HepG2 (cell line): ENCODE data around the gene LTA. TPM values are rescaled to one million over a fixed set of nuclear protein-coding genes. Genes with fewer than 3 reads are reported as not detected.

ENCODE experiments used
- FOXC1 ChIP-seq: sonication (generic); formaldehyde crosslinking; IDR thresholded peaks from 2 replicates; pipeline ENCODE4 v1.8.0; 2022; ENCODE audit warnings: mild to moderate bottlenecking, missing genetic modification reagents, borderline replicate concordance
- LCORL ChIP-seq, 2 experiments: fragments of 450-650 bp in 1 of 2; sonication (generic) in 1 of 2; formaldehyde crosslinking in 1 of 2; IDR thresholded peaks; 2 replicates each; pipeline versions ENCODE4 v1.5.0 to v1.6.1; 2017 to 2020; ENCODE audit warnings: antibody characterized with exemption in 1 of 2, missing genetic modification reagents in 1 of 2
- MTA3 ChIP-seq: sonication (generic); formaldehyde crosslinking; IDR thresholded peaks from 2 replicates; pipeline ENCODE4 v1.4.0; 2020; ENCODE audit warnings: missing genetic modification reagents
- ONECUT2 ChIP-seq: sonication (generic); formaldehyde crosslinking; IDR thresholded peaks from 2 replicates; pipeline ENCODE4 v1.4.0; 2020; ENCODE audit warnings: missing genetic modification reagents
- POGZ ChIP-seq: sonication (generic); formaldehyde crosslinking; IDR thresholded peaks from 2 replicates; pipeline ENCODE4 v1.4.0; 2020; ENCODE audit warnings: mild to moderate bottlenecking, missing genetic modification reagents
- REPIN1 ChIP-seq: sonication (generic); formaldehyde crosslinking; IDR thresholded peaks from 2 replicates; pipeline ENCODE4 v1.8.0; 2022; ENCODE audit warnings: missing genetic modification reagents, low read depth, mild to moderate bottlenecking, borderline replicate concordance
- SMC3 ChIP-seq: IDR thresholded peaks from 2 replicates; pipeline ENCODE4 v1.6.1; 2011; ENCODE audit warnings: low read length, improper control_type of control experiment
- ZNF644 ChIP-seq: IDR thresholded peaks from 2 replicates; pipeline ENCODE4 v1.6.1; 2016; ENCODE audit warnings: low read depth
- ZNF709 ChIP-seq: sonication (generic); formaldehyde crosslinking; IDR thresholded peaks from 2 replicates; pipeline ENCODE4 v1.5.0; 2020; ENCODE audit warnings: mild to moderate bottlenecking, missing genetic modification reagents
- ZNF780A ChIP-seq: sonication (generic); formaldehyde crosslinking; IDR thresholded peaks from 2 replicates; pipeline ENCODE4 v1.8.0; 2022; ENCODE audit warnings: mild to moderate bottlenecking, missing genetic modification reagents, moderate library complexity
- ZNF788 ChIP-seq: sonication (generic); formaldehyde crosslinking; IDR thresholded peaks from 2 replicates; pipeline ENCODE4 v1.5.0; 2020; ENCODE audit warnings: mild to moderate bottlenecking, missing genetic modification reagents, borderline replicate concordance
- ZSCAN12 ChIP-seq: sonication (generic); formaldehyde crosslinking; IDR thresholded peaks from 2 replicates; pipeline ENCODE4 v1.9.0; 2021; ENCODE audit warnings: mild to moderate bottlenecking, missing genetic modification reagents
- polyA plus RNA-seq, 8 experiments: library from polyadenylated mRNA; depleted of rRNA in 3 of 8; stranded (reverse) in 7 of 8; unstranded in 1 of 8; fragments of >200 nt; fragmentation: Illumina TruSeq in 4 of 8; extraction: Trizol in 4 of 8; gene quantifications; 2 replicates each; pipeline versions ENCODE4 v1.2.1 to v1.2.3, GENCODE V29; 2011 to 2016; ENCODE audit warnings: low read depth in 4 of 8, missing spikeins in 1 of 8, mixed read lengths in 1 of 8; ENCODE audit not compliant: insufficient read depth in 1 of 8
- total RNA-seq, 5 experiments: library from RNA; depleted of rRNA; stranded (reverse); fragments of >200 nt; fragmentation: Illumina TruSeq; extraction: Trizol; gene quantifications; 2 replicates each; pipeline ENCODE4 v1.2.3, GENCODE V29; 2016; ENCODE audit warnings: low read depth in 1 of 5
- TF ChIP-seq, protein P1 (sequence below): IDR thresholded peaks from 2 replicates; pipeline ENCODE4 v1.6.1; 2016; ENCODE audit warnings: low read depth, missing genetic modification reagents, missing compliant biosample characterization
- TF ChIP-seq, protein P2 (sequence below): sonication (generic); formaldehyde crosslinking; IDR thresholded peaks from 2 replicates; pipeline ENCODE4 v1.8.0; 2022; ENCODE audit warnings: mild to moderate bottlenecking, missing genetic modification reagents, moderate library complexity
- TF ChIP-seq, protein P3 (sequence below): sonication (generic); formaldehyde crosslinking; IDR thresholded peaks from 2 replicates; pipeline ENCODE4 v1.4.0; 2020; ENCODE audit warnings: mild to moderate bottlenecking, missing genetic modification reagents
- TF ChIP-seq, protein P4 (sequence below): sonication (generic); formaldehyde crosslinking; IDR thresholded peaks from 2 replicates; pipeline ENCODE4 v1.4.0; 2020; ENCODE audit warnings: mild to moderate bottlenecking, missing genetic modification reagents

LTA gene
- total and polyA plus RNA-seq, 2 of the 13 experiments (the other 11 are each of a cell fraction or from before 2014, with no cell fraction given), result 0.09 TPM; not detected in 1

DNA sequence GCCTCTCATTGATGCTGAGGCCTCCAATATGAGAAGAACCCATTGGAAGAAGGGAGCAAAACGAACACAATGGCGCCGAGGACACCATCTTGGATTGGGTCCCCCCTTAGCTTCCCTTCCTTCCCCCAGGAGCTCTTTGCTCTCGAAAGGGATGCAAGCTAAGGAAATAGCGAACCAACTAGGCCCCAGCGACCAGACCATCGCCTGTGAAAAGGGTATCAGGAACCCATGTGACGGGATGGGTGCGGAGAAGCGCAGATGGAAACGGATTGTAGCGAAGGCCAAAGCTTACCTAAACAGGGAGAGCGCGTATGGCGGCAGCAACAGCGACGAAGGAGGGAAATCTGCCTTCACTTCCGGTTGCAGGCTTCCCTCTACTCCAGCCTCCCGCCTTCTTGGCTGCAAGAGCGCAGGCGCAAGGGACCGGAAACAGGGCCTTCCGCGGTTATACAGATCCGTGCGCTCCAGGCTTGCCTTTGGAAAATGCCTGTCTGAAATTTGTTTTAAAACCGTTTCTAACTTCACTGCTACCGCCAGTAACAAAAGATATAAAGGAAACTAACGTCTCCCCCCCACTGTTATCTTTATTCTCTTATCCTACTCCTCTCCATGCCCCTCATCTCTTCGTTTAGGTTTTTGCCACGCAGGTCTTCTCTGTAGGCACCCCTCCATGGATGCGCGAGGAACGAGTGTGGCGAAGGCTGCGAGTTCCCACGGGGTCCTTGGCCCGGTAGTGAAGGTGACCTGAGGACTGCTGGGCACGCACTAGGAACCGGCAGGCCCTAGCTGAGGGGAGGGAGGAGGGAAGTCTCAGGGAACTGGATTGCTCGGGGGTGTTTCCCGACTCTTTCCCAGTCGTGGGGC, 30.2 kb upstream of the LTA start, which contains the start of gene DDX39B (continued):
- TF ChIP-seq, protein P1, sequence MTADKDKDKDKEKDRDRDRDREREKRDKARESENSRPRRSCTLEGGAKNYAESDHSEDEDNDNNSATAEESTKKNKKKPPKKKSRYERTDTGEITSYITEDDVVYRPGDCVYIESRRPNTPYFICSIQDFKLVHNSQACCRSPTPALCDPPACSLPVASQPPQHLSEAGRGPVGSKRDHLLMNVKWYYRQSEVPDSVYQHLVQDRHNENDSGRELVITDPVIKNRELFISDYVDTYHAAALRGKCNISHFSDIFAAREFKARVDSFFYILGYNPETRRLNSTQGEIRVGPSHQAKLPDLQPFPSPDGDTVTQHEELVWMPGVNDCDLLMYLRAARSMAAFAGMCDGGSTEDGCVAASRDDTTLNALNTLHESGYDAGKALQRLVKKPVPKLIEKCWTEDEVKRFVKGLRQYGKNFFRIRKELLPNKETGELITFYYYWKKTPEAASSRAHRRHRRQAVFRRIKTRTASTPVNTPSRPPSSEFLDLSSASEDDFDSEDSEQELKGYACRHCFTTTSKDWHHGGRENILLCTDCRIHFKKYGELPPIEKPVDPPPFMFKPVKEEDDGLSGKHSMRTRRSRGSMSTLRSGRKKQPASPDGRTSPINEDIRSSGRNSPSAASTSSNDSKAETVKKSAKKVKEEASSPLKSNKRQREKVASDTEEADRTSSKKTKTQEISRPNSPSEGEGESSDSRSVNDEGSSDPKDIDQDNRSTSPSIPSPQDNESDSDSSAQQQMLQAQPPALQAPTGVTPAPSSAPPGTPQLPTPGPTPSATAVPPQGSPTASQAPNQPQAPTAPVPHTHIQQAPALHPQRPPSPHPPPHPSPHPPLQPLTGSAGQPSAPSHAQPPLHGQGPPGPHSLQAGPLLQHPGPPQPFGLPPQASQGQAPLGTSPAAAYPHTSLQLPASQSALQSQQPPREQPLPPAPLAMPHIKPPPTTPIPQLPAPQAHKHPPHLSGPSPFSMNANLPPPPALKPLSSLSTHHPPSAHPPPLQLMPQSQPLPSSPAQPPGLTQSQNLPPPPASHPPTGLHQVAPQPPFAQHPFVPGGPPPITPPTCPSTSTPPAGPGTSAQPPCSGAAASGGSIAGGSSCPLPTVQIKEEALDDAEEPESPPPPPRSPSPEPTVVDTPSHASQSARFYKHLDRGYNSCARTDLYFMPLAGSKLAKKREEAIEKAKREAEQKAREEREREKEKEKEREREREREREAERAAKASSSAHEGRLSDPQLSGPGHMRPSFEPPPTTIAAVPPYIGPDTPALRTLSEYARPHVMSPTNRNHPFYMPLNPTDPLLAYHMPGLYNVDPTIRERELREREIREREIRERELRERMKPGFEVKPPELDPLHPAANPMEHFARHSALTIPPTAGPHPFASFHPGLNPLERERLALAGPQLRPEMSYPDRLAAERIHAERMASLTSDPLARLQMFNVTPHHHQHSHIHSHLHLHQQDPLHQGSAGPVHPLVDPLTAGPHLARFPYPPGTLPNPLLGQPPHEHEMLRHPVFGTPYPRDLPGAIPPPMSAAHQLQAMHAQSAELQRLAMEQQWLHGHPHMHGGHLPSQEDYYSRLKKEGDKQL (CRISPR knock-in tag), result peak; percentile 23; the same call in 1 of the 2 replicates
- no peak for TF ChIP-seq REPIN1 (CRISPR knock-in tag)
- TF ChIP-seq, protein P2, sequence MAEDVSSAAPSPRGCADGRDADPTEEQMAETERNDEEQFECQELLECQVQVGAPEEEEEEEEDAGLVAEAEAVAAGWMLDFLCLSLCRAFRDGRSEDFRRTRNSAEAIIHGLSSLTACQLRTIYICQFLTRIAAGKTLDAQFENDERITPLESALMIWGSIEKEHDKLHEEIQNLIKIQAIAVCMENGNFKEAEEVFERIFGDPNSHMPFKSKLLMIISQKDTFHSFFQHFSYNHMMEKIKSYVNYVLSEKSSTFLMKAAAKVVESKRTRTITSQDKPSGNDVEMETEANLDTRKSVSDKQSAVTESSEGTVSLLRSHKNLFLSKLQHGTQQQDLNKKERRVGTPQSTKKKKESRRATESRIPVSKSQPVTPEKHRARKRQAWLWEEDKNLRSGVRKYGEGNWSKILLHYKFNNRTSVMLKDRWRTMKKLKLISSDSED, result no peak
- no peak for TF ChIP-seq SMC3
- no peak for TF ChIP-seq LCORL (IDR thresholded peaks at IDR 0.05)
- TF ChIP-seq LCORL (CRISPR knock-in tag; IDR thresholded peaks at IDR 0.05), result no peak
- TF ChIP-seq ONECUT2 (CRISPR knock-in tag), result peak; percentile 58; the same call in 1 of the 2 replicates
- TF ChIP-seq ZNF788 (CRISPR knock-in tag), result peak; percentile 83
- peak; percentile 99 for TF ChIP-seq FOXC1 (CRISPR knock-in tag)
- TF ChIP-seq ZNF780A (CRISPR knock-in tag), result no peak
- TF ChIP-seq MTA3 (CRISPR knock-in tag), result no peak
- TF ChIP-seq, protein P3, sequence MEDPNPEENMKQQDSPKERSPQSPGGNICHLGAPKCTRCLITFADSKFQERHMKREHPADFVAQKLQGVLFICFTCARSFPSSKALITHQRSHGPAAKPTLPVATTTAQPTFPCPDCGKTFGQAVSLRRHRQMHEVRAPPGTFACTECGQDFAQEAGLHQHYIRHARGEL (CRISPR knock-in tag), result peak; percentile 41; the same call in 1 of the 2 replicates
- TF ChIP-seq, protein P4, sequence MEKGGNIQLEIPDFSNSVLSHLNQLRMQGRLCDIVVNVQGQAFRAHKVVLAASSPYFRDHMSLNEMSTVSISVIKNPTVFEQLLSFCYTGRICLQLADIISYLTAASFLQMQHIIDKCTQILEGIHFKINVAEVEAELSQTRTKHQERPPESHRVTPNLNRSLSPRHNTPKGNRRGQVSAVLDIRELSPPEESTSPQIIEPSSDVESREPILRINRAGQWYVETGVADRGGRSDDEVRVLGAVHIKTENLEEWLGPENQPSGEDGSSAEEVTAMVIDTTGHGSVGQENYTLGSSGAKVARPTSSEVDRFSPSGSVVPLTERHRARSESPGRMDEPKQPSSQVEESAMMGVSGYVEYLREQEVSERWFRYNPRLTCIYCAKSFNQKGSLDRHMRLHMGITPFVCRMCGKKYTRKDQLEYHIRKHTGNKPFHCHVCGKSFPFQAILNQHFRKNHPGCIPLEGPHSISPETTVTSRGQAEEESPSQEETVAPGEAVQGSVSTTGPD (CRISPR knock-in tag), result no peak
- TF ChIP-seq POGZ, result peak; percentile 67
- peak; percentile 80; the same call in 1 of the 2 replicates for TF ChIP-seq ZNF644 (CRISPR knock-in tag)
- TF ChIP-seq ZSCAN12 (CRISPR knock-in tag), result 0 out of 2 replicates have a peak, but pooled peaks have one; percentile 57
- TF ChIP-seq ZNF709, result peak; percentile 93
